Left lung (tissue), 10 donors: ENCODE measurements around the gene IGSF3. TPM values are rescaled to one million over a fixed set of nuclear protein-coding genes. Genes with fewer than 3 reads are reported as not detected.

Experiments used
- ATAC-seq: fragments of 200-7000 bp; cut with Tn5 transposase; one replicate; pipeline ENCODE4 v1.9.1; 2020; ENCODE audit warnings: moderate library complexity
- DNase-seq, 4 donors: peaks; one replicate each; pipeline ENCODE4 v3.0.0-alpha.2; 2013 to 2020
- H3K27ac ChIP-seq, 2 donors: fragments of 200-600 bp; sonication (generic) in 1 of 2; one replicate each; pipeline versions ENCODE4 v1.5.0 to v1.8.0; 2020 to 2021
- H3K27me3 ChIP-seq, 2 donors: fragments of 200-600 bp; sonication (generic) in 1 of 2; one replicate each; pipeline versions ENCODE4 v1.5.0 to v1.8.0; 2020 to 2021
- H3K36me3 ChIP-seq, 2 donors: fragments of 200-600 bp; sonication (generic) in 1 of 2; one replicate each; pipeline versions ENCODE4 v1.5.0 to v1.8.0; 2020 to 2021
- H3K4me1 ChIP-seq, 2 donors: fragments of 200-600 bp; one replicate each; pipeline ENCODE4 v1.8.0; 2021
- H3K4me3 ChIP-seq, 2 donors: fragments of 200-600 bp; sonication (generic) in 1 of 2; one replicate each; pipeline versions ENCODE4 v1.5.0 to v1.8.0; 2020 to 2021; ENCODE audit warnings: mild to moderate bottlenecking in 1 of 2
- H3K9me3 ChIP-seq, 2 donors: fragments of 200-600 bp; sonication (generic) in 1 of 2; one replicate each; pipeline versions ENCODE4 v1.5.0 to v1.8.0; 2020 to 2021
- intact Hi-C, 2 donors: fragments of 100-400 bp; cut with DNase I; formaldehyde crosslinking; loops; one replicate each; pipeline versions ENCODE4 v1.11.2 to v1.14.2; 2022
- polyA plus RNA-seq, 6 donors: library from polyadenylated mRNA; unstranded; fragments of 120-200 nt; gene quantifications; one replicate each; pipeline ENCODE4 v1.2.1, GENCODE V29; 2013; ENCODE audit not compliant: insufficient read length in 6 of 6
- total RNA-seq, 2 donors: library from RNA; stranded (reverse); fragmentation: NEBNext Ultra II Directional; extraction: Animal tissue kit (Norgen Biotek cat#: 25700); gene quantifications; one replicate each; pipeline ENCODE4 v1.2.1, GENCODE V29; 2021
- TF ChIP-seq, protein P1 (sequence below), 2 donors: fragments of 200-600 bp; sonication (generic) in 1 of 2; IDR thresholded peaks; one replicate each; pipeline versions ENCODE4 v1.5.0 to v1.8.0; 2021; ENCODE audit warnings: antibody characterized with exemption in 2 of 2
- donor health status: DM: no; HTN: yes; CAD: no.
- donor health status: DM: no; HTN: no; CAD: no.

IGSF3 gene
- total and polyA plus RNA-seq, 8 donors = 12.6 to 52.4 (median 48.5) TPM

DNA sequence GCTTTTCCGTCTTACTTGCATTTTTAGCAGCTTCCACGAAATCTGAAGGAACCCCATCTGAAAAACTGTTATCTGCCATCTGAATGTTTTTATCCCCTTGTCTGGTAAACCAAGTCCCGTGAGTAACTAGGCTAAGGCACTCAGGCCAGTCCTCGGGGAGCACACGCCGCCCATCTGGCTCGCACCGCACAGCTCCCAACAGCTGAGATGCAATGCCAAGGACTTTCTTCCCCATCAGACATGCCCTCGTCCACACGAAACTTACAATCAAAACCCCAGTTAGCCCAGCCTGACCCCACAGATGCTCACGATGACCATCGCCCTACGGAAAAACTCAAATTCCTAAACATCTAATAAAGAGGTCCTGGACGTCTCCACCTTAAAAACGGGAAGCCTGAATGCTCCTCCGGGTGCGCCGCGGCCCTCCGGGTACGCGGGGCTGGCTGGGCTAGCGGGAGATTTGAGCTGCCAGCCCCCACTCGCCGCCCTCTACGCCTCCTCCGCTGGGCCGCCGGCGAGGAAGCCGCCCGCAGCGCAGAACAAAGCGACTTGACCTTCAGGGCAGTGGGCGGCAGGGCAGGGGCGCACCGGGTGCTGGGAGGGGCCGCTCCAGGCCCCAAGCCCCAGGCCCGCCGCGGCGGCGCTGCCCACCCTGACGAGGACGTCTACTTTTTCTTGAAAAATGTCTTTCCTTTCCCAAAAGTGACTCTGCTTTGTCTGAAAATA lies 133.4 kb downstream of the IGSF3 start:
- Histone ChIP-seq H3K4me1 (peaks cover 0 to 34% of the 10 kb centered on the region in 2 donors), H3K4me3 (no peak overlapping the region), H3K27ac (no peak overlapping the region), H3K27me3 (no peaks in the 10 kb centered on the region), H3K9me3 (no peaks in the 10 kb centered on the region), H3K36me3 (peaks cover 0 to 50% of the 10 kb centered on the region in 2 donors)
- no peak for DNase-seq
- intact Hi-C loops = no loop called here
- no peak for ATAC-seq
- TF ChIP-seq, protein P1, sequence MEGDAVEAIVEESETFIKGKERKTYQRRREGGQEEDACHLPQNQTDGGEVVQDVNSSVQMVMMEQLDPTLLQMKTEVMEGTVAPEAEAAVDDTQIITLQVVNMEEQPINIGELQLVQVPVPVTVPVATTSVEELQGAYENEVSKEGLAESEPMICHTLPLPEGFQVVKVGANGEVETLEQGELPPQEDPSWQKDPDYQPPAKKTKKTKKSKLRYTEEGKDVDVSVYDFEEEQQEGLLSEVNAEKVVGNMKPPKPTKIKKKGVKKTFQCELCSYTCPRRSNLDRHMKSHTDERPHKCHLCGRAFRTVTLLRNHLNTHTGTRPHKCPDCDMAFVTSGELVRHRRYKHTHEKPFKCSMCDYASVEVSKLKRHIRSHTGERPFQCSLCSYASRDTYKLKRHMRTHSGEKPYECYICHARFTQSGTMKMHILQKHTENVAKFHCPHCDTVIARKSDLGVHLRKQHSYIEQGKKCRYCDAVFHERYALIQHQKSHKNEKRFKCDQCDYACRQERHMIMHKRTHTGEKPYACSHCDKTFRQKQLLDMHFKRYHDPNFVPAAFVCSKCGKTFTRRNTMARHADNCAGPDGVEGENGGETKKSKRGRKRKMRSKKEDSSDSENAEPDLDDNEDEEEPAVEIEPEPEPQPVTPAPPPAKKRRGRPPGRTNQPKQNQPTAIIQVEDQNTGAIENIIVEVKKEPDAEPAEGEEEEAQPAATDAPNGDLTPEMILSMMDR (IDR thresholded peaks at IDR 0.05) = no peak

DNA sequence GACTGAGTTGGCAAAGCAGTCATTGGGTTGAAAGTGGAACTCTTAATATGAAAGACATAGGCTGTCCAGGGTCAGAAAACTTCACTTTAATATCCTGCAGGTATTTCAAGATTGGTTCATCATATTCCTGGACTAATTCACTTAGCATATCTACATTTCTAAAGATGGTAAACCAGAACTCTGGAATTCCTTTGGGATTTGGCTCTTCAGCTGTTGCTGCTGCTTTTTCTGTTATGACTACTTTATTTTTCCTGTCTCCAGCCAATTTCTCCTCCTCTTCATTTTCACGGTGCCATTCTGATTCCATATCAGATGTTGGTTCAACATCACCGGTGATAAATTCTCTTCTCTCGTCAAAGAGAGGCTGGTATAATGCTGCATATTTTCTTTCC lies 134.1 kb downstream of the IGSF3 start:
- ATAC-seq (no peak), DNase-seq (no peak)
- Histone ChIP-seq H3K36me3 (peaks cover 0 to 45% of the 10 kb centered on the region in 2 donors), H3K27me3 (no peaks in the 10 kb centered on the region), H3K9me3 (no peaks in the 10 kb centered on the region), H3K4me3 (no peak overlapping the region), H3K4me1 (peaks cover 0 to 27% of the 10 kb centered on the region in 2 donors), H3K27ac (peak overlapping the region in 1 of 2 donors; percentile 67)
- TF ChIP-seq, protein P1 (IDR thresholded peaks at IDR 0.05) = no peak
- intact Hi-C loops = no loop called here

DNA sequence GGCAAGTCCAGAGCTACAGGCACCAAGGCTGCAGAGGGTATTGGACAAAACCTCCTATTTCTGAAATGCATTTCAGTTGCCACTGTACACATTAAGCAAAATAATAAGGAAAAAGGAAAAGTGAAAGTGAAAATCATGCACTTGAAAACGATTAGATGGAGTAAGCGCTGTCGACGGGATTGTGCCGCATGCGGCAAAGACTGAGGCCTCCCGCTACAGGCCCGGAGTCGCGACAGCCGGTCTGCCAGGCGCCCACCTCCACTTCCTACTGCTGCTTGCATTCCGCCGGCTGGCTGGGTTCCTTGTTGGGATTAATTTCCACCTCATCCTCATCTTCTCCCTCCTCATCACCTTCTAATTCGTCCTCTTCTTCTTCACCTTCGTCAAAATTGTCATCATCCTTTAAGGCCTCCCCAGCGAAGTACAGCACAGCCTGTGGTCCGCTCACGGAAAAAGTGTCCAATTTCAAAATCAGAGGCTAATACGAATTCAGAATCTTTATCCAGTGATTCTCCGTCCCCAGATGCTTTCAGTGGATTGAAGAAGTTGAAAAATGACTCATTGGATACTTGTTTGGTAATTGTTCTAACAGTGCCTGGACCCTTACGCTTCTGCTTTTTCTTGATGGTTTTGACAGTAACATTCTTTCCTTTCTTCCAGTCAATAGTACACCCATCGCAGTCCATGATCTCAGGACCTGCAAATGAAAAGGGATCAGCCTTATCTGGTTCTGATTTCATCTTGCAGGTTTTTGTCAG lies 134.7 kb downstream of the IGSF3 start:
- no peak for ATAC-seq
- H3K4me1 ChIP-seq = peaks cover 0 to 21% of the 10 kb centered on the region in 2 donors
- TF ChIP-seq, protein P1 (IDR thresholded peaks at IDR 0.05) = no peak
- peak overlapping the region in 1 of 2 donors; percentile 67 for H3K27ac ChIP-seq
- no peaks in the 10 kb centered on the region for H3K27me3 ChIP-seq
- H3K4me3 ChIP-seq = no peak overlapping the region
- H3K36me3 ChIP-seq = peaks cover 0 to 45% of the 10 kb centered on the region in 2 donors
- H3K9me3 ChIP-seq = no peaks in the 10 kb centered on the region
- DNase-seq = no peak
- intact Hi-C loops = no loop called here

DNA sequence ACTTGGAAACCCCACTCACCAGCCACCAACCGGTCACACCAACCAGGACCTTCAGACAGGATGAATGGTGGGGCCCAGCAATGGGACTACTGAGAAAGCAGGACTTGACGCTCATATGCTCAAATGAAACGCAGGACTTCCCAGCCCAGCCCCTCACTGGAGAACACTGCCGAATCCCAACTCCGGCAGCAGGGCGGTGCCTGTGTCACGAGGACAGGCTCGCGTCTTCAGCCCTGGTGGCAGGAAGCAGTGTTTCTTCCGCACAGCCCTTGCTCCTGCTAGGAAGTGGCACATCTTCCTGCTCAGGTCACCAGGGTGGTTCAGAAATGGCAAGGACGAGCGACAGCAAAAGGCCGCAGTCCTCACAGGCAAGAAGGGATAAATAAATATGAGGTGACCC lies 135.6 kb downstream of the IGSF3 start:
- DNase-seq (no peak), ATAC-seq (no peak)
- no peak overlapping the region for H3K4me3 ChIP-seq
- H3K9me3 ChIP-seq = no peaks in the 10 kb centered on the region
- H3K27me3 ChIP-seq = no peaks in the 10 kb centered on the region
- intact Hi-C loops = no loop called here
- TF ChIP-seq, protein P1 (IDR thresholded peaks at IDR 0.05) = no peak
- peaks cover 0 to 13% of the 10 kb centered on the region in 2 donors for H3K4me1 ChIP-seq
- H3K27ac ChIP-seq = no peak overlapping the region
- H3K36me3 ChIP-seq = peaks cover 0 to 48% of the 10 kb centered on the region in 2 donors

DNA sequence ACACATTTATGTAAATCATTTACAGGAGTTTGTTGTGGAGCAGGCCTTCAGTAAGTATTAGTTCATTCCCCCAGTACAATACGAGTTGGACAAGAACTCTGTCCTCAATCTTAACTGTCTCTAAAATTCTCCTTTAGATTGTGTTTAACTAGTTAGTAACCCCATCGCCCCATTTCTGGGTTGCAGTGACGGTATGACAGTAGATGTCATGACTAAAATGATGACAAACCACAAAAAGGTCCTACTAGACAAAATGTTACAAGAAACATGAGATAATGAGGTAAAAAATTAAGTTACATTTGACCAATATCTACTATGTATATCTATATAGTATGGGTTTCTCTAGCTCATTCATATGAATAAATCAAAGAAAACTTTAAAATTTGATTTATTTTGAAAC lies 137.9 kb downstream of the IGSF3 start:
- no peak for ATAC-seq
- H3K4me1 ChIP-seq = peaks cover 0 to 13% of the 10 kb centered on the region in 2 donors
- TF ChIP-seq, protein P1 (IDR thresholded peaks at IDR 0.05) = no peak

More for the DNA sequence above, 137.9 kb downstream of the IGSF3 start:
- Histone ChIP-seq H3K27me3 (no peaks in the 10 kb centered on the region), H3K27ac (no peak overlapping the region), H3K36me3 (peaks cover 0 to 36% of the 10 kb centered on the region in 2 donors), H3K4me3 (no peak overlapping the region), H3K9me3 (no peaks in the 10 kb centered on the region)
- DNase-seq = no peak
- intact Hi-C loops = no loop called here
